NCI-H82 treated with DMSO at 0.1 percent for 48 hours (cell line): ENCODE results near the gene IL10RA.
"Not testable (repeated sequence)": the region's sequence is repeated elsewhere in the genome, so short reads cannot be mapped to it uniquely, and the experiment has no call there.

Source experiments
- DNase-seq: peaks from one replicate; lab custom pipeline; 2025; ENCODE audit not compliant: unreplicated experiment; lab: John Stamatoyannopoulos, UW

Gene IL10RA

GRCh38 chr11:117985953-117986887 lies at the start of gene IL10RA:
Gene IL10RA, plus strand, starts transcription at chr11:117986394. Its CDS starts 74 bp downstream, at chr11:117986468.
- no peak for DNase-seq

- no peak for DNase-seq
Observed at GRCh38 chr11:117936973-117937372, 49.2 kb upstream of the IL10RA start.

GRCh38 chr11:117940736-117941135 lies 45.5 kb upstream of the IL10RA start:
- no peak for DNase-seq

- DNase-seq = no peak
Observed at GRCh38 chr11:117941163-117941707, 45.0 kb upstream of the IL10RA start.

- no peak for DNase-seq
Observed at GRCh38 chr11:117941976-117942654, 44.1 kb upstream of the IL10RA start.

GRCh38 chr11:117944554-117944953 lies 41.6 kb upstream of the IL10RA start:
- no peak for DNase-seq

- no peak for DNase-seq
Observed at GRCh38 chr11:117945047-117945810, 41.0 kb upstream of the IL10RA start.

- DNase-seq = no peak
Observed at GRCh38 chr11:117946156-117946841, 39.9 kb upstream of the IL10RA start.

- peak; percentile 6 for DNase-seq
Observed at GRCh38 chr11:117946842-117947526, 39.2 kb upstream of the IL10RA start.

GRCh38 chr11:117947751-117948150 lies 38.4 kb upstream of the IL10RA start:
- DNase-seq = not testable (repeated sequence)

GRCh38 chr11:117948466-117948865 lies 37.7 kb upstream of the IL10RA start:
- not testable (repeated sequence) for DNase-seq

GRCh38 chr11:117949062-117949461 lies 37.1 kb upstream of the IL10RA start:
- DNase-seq = no peak

- no peak for DNase-seq
Observed at GRCh38 chr11:117950301-117950700, 35.9 kb upstream of the IL10RA start.

GRCh38 chr11:117950993-117951961 lies 34.9 kb upstream of the IL10RA start:
- DNase-seq = no peak

GRCh38 chr11:117953024-117953671 lies 33.0 kb upstream of the IL10RA start:
- DNase-seq = no peak

- no peak for DNase-seq
Observed at GRCh38 chr11:117958949-117959348, 27.2 kb upstream of the IL10RA start.

- no peak for DNase-seq
Observed at GRCh38 chr11:117959438-117960149, 26.6 kb upstream of the IL10RA start.

GRCh38 chr11:117960406-117960805 lies 25.8 kb upstream of the IL10RA start:
- DNase-seq = no peak
